HG03469 (cell line): ENCODE measurements around the gene USP16.

ENCODE experiments used
- ATAC-seq: cut with Tn5 transposase; IDR thresholded peaks from one replicate; pipeline ENCODE4 v1.9.1; 2021; ENCODE audit warnings: mild to moderate bottlenecking, moderate library complexity, moderate number of reproducible peaks; ENCODE audit not compliant: unreplicated experiment

Gene USP16

DNA sequence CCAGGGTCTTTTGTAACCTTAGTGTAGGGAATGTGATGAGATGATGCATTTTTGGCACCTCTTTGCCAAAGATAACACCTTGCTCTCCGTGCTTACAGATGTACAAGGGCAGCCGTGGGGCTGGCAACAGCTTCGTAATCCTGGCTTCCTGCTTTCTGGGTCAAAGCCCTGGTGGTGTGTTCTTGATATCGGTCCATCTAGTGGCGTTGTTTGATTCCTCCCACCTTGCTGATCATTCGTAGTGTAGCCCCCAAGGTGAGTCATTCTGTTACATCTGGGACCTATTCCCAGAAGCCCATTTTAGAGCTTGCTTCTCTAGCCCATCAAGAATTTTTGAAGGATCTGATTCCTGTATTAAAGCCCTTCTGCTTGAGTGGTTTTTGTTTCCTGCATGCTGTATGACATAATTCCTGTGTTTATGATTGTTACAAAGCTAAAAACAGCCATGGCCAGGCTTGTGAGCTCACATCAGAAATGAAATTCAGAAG, 56.0 kb downstream of the USP16 start:
- no peak for ATAC-seq

DNA sequence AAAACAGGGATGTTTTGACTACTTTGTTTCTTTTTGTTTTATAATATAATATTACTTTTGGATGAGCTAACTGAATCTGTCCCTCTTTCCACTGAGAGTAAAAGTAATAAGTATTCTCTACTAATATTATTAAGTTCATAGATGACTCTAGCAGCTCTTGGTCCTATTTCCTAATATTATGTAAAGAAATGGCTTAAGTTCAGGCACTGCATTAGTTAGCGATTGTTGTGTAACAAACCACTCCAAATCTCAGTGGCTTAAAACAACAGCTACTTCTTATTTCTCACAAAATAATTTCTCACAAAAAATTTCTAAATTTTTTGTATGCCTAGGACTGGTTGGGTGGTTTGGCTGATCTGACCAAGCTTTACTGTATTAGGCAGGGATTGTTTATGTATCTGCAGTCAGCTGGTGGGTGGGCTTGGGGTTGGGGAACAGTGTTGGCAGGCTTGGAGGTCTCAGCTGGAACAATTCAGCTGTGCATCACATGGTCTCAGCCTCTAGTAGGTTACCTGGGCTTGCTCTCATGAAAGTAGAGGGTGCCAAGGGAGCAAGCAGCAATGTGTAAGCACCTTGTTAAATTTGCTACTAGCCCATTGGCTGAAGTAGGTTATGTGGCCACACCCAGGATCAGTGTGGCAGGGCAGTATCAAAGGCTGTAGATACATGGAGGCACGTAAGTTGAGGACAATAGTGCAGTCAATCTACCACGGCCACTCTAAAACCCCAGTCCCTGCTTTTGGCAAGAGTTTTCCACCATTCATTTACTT, 57.8 kb downstream of the USP16 start:
- ATAC-seq: no peak

DNA sequence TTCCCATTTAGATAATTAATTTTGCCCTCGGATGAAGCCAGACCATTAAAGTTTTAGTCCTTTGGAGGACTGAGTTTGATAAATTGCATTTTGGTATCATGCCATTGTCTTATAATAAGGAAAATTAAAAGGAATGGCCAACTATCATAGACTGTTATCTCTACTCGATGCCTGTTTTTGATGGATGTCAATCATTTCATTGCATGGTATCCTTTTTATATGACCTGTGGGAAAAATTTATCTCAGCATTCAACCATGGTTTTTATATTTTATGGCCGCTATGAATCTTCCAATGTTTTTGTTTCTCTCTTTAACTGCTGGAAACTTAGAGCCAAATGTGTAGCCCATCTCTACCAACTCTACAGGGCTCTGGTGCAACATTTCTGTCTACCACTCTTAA, 58.8 kb downstream of the USP16 start:
- ATAC-seq: no peak

DNA sequence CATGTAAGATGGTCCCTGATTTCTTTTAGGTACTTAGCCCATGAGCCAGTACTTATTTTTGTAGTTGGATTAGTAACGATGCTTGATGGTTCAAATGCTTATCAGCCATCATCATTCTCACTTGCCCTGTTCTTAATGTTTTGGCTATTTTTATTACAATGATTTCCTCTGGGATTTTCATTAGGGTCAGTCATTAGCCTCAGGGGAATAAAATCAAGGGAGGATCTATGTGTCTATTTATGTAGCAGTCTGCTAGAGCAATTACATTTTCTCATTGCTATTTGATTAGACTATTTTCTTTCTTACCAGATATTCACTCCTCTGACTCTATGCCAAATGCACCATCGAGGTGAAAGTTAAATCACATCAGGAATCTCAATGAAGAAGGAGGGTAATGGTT, 59.9 kb downstream of the USP16 start:
- no peak for ATAC-seq

DNA sequence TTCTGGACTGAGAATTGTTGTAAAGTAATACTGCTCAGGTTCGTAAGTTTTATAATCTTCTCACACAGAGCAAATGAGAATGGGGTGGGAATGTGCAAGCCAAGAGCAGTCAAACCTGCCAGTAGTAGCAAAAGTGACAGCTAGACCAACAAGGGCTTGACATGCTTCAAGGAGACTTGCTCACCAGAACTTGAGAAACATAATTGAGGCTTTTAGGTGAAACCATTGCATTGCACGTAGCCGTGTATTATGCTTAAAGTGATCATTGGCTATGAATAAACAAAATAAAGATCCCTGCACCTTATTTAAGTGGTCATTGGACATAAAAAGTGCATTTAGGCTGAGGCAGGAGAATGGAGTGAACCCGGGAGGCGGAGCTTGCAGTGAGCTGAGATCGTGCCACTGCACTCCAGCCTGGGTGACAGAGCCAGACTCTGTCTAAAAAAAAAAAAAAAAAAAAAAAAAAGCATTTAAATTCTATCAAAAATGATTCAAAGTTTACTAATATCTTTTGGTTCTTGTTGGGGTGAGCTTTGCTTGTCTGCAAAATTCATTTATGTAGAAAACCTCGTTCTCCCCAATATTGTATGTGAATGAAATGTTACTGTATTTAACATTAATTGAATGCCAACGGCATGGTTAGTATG, 60.8 kb downstream of the USP16 start:
- no peak for ATAC-seq

DNA sequence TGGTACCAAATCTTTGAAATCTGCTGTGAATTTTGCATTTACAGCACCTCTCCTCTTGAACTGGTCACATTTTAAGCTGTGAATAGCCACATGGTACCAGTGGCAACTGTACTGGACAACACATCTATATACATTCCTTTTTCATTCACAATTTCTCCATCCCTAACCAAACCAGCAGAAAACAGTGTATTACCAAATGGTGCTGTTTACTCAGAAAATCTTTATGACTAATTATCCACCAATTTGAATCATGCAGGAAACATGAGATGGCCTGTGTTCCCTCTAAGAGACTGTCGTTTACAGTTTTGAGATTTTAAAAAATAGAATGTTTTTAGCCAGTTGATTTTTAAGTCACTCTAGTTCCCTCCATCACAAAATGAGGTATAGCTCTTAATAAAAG, 66.6 kb downstream of the USP16 start:
- no peak for ATAC-seq

DNA sequence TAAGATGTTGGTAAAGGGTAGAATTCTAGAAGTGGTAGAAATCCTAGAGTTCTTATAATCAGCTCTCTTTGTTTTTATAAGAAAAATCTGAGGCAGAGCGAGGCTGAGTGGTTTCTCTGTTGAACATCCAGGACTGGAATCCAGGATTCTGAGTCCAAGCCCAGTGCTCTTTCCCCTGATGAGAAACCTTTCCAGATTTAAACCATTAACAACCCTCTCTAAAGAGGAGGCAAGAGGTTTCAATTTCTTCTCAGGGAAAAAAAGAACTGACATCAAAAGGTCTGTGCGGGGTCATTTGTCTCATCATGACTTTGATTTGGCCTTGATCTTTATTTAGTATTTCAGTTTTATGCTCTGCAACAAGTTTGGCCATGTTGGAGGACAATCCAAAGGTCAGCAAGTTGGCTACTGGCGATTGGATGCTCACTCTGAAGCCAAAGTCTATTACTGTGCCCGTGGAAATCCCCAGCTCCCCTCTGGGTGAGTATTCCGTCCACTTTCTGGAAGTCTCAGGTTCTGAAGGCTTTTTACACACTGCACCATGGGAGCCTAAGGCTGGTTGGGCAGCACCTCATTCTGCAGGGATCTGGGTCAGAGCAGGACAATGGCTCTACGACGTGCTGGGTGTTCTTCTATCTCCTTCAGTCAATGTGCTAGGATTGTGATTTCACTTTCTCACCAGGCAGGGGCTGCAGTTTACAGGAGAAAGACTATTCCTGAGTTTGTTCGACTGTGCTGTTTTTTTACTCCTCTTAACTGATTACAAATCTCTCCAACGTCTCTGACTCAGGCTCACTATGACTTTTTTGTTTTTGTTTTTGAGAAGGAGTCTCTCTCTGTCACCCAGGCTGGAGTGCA, 67.9 kb downstream of the USP16 start:
- ATAC-seq: no peak

DNA sequence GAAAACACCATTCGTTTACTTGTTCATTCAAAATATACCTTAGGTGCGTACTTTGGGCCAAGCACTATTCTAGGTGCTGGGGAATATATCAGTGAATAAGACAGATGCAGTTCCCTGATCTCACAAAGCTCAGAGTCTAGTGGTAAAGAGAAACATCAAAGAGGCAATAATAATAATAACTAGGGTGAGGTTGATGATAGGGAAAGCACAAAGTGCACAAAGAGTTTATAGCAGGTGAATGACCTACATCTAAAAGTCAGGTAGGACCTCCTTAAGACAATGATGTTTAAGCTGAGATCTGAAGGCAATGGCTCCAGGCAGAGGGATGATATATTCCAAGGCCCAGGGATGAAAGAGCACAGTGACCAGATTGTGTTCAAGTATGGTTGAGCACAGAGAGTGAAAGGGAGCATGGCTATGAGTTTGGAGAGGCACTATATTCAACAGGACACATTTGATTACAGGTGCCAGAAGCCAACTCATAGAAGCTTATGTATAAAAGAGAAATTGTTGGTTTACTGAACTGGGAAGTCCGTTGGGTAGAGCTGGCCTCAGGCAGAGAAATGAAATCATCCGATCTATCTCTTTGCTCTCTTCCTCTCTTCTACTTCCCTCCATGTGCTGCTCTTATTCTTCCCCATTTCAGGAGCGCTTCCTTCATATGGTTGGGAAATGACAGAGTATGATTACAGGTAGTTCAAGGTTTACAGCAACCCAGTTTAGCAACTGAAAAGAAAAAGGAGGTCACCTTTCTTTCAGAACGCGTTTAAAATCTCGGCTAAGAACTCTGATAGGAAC, 71.9 kb downstream of the USP16 start:
- no peak for ATAC-seq

DNA sequence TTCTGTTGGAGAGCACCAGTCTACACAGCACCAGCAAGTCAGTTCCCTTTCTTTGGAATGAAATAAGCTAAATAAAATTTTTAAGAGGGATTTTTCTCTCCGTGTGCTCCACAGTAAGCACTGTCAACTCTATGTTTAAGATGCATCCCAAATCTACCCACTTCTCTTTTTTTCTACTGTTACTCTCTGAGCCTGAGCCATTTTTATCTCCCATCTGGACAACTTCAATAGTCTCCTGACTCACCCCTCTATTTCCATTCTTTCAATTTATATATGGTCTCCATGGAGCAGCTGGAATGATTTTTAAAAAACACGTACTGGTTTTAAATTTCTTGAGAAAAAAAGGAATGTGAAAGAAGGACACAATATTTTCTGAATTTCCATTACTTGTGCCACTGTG, 73.7 kb downstream of the USP16 start:
- no peak for ATAC-seq

DNA sequence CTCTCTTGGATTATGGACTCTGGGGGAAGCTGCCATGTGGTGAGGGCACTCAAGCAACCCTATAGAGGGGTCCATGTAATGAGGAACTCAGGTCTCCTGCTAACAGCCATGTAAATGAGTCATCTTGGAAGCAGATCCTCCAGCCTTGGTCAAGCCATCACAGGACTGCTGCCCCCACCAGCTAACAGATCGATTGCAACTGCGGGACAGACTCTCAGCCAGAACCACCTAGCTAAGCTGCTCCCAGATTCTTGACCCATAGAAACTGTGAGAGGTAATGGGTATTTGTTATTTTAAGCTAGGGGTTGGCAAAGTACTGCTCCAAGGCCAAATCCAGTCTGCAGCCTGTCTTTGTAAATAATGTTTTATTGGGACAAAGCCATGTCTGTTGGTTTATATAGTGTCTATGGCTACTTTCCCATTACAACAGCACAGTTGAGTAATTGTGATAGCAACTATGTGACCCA, 78.4 kb downstream of the USP16 start:
- ATAC-seq: no peak
